ENCODE measurements around the gene LAMA5.
A peak's percentile ranks its signal among the peaks of the same experiment; 100 is the strongest.

Gene LAMA5

DNA sequence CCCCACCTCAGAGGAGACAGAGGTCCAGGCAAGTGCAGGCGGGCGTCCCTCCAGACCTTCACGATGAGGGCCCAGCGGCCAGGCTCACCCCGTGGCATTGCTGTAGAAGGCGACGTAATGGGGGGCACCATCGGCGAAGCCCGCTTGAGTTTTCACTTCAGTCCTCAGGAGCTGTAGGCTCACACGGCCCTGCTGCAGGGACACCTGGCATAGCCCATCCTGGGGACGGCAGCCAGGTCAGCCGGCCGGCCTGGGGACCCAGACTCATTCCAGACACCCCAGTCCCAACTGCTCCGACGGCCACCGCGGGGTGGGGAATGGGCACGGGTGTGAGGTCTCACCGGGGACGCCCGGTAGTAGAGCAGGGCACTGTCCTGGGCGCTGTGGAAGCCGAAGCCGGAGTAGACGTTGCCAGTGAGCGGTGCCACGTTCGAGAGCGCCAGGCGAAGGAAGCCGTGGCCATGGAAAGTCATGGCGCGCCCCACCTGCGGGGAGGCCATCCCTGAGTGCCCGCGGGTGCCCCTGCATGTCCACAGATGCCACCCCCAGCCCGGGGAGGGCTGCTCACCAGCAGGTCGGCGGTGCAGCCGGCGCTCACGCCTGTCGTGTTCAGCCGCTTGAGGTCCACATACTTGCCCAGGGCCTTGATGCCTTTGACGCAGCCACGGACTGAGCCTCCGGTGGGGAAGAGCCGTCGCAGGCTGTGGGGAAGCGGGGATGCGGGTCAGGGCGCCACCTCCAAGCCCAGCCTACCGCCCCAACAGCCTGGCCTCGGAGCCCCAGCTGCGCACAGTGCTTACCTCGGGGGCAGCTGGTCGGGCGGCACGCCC lies 55.1 kb downstream of the LAMA5 start:
- no peak for DNase-seq

DNA sequence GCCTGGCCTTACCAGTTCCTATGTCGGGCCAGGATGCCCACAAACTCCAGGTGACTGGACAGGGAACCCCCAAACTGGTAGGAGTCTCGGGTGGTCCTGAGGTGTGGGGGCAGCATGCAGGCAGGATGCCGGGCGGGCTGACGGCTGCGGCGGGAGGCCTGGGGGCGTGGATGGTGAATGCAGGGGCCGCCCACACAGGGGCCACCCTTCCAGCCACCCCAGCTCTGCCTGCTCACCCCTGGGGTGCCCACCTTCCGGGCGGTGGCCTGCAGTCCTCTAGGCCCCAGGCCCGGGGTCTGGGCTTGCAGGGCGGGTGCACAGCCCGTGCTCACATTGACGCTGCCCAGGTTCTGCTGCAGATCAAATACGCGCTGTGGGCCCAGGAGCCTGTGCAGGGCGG lies 56.0 kb downstream of the LAMA5 start:
- DNase-seq: no peak

DNA sequence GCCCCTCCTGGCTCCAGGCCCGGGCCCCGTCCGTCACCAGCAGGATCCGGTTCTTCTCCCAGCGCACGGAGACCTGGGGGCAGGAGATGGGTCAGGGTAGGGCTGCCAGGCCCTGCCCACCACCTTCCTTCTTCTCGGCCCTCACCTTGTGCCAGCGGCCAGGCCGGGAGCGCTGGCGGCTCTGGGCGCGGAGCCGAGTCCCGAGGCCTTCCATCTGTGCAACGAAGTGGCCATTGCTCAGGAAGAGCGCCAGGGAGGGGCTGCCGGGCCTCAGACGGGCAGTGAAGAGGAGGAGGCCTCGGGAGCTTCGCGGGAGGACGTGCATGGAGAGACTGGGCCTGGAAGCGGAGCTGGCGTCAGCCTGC lies 56.4 kb downstream of the LAMA5 start:
- no peak for DNase-seq

DNA sequence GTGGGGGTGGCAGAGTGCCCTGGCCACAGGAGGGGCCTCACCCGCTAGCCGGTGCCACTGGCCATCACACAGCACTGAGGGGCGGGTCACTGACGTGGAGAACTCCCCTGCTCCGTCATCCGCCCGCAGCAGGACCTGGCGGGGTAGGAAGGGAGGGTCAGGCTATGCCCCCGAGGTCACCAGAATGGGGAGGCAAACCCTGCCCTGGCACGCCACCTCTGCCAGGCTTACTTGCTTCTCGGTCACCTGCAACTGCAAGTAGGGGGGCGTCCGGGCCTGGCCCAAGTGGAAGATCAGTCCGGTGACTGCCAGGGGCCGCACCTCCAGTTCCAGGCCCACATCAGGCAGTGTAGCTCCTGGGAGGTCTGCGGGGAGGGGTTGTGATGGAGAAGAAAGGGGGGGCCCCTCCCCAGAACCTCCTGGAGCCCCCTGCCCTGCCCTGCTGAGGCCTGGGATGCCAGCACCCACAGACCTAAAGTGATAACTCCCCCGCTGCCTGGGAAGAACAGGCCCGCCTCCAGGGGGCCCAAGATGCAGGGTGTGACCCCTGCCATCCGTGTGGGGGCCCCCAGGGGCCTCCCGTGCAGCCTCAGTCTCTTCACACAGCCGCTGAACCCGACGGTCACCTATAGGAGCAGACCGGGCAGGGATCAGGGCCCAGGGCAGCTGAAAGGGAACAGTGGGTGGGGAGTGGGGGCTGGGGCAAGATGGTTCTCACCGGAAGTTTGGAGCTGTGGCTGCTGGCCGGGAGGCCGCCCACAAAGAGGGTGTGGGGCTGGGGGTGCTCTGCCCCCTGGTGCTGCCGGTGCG lies 57.0 kb downstream of the LAMA5 start:
- no peak for DNase-seq

- DNase-seq: no peak
Measured at GRCh38 chr20:62309198-62309944, 57.7 kb downstream of the LAMA5 start.

- DNase-seq: no peak
Measured at GRCh38 chr20:62308102-62308822, 58.9 kb downstream of the LAMA5 start.

- peak; percentile 20 for DNase-seq
Measured at GRCh38 chr20:62307226-62308101, 59.6 kb downstream of the LAMA5 start.

DNA sequence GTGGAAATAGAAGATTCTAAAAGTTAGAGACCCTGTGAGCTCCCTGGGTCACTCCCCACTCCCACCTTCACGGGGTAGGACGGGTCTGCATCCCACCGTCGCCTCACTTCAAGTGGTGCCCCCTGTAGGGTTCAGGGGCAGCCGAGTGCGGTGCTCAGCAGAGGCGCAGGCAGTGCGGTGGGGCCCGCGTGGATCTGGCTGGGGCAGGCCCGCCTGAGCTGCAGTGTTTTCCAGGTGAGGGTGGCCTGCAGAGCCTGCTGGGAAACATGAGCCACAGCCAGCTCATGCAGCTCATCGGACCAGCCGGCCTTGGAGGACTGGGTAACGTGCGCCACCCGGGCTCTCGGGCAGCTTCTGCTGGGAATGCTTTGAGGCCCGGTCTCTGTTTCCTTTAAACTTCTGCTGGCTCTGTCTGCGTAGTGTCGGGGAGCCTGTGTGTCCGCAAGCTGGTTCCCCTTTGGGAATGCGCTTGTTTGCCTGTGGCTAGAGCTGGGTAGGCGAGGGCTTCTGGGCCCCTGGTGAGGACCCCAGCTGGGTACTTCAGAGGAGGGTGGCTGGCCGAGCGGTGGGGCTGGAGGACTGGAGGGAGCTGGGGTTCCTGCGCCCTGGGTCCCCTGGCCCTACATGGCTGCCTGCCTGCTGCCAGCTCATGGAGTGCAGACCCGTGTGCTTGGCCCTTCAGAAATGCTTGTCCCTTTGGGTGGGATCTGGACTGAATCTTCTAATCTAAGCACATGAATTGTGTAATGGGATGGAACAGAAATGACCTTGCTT lies 60.5 kb downstream of the LAMA5 start:
- DNase-seq: peak; percentile 34

DNA sequence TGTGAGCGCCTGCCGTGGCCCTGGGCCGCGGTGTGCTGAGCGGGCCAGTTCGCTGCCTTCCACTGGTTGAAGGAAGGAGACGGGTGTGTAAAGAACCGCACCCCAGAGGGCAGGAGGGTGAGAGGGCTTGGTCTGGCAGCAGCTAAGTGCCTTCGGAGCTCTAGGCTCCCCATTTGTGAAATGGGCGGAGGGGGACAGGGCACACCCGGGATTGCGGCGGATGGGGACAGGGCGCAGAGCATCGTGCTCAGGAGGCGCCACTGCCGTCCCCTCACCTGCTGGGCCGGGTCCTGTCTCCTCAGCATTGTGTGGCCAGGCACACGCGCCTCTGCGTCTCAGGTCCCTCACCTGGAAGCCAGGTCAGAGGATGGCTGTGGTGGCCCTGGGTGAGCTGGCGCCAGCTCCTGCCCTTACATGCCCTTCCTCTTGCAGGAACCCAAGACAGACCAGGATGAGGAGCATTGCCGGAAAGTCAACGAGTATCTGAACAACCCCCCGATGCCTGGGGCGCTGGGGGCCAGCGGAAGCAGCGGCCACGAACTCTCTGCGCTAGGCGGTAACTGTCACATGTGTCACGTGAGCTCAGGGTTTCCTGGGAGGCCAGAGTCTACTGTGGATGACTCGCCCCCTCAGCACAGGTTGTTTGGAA lies 61.2 kb downstream of the LAMA5 start:
- no peak for DNase-seq

- no peak for DNase-seq
Measured at GRCh38 chr20:62305149-62305764, 61.9 kb downstream of the LAMA5 start.

GRCh38 chr20:62304331-62305148 lies 62.6 kb downstream of the LAMA5 start:
- DNase-seq: no peak

GRCh38 chr20:62303340-62304226 lies 63.5 kb downstream of the LAMA5 start:
- no peak for DNase-seq

GRCh38 chr20:62303062-62303339 lies 64.1 kb downstream of the LAMA5 start:
- no peak for DNase-seq

DNA sequence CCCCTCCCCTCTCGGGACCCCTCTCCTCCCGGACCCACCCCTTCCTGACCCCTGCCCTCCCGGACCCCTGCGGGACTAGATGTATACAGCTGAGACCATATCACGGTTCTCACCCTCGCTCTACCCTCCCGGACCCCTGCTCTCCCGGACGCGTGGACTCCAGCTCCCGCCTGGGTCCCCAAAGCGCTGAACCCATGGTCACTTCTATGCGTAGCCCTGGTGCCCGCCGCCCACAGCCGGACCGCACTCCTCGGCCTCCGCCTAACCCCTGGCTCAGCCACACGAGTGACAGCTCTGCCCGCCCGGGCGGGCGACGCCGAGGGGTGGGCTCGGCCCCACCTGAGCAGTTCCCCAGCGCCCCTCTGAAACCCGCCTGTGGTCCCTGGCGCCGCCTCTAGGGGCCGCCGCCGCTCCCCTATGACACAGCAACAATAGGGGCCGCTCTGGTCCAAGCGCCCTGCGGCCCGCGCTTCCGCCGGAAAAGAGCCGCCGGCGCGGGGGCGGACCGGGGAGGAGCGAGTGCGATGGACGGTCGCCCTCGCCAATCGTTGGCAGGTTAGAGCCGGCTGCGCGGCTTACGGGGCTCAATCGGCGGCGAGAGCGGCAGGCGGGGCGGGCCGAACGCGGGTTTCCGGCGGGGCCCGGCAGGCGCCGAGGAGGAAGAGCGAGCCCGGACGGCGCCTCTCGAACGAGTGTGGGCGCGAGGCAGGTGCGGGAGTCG lies 64.6 kb downstream of the LAMA5 start, which contains the start of gene ADRM1:
ADRM1 (plus strand) TSS at position 657 of the 721 bp plus-strand sequence. CDS start 572 bp downstream, outside the sequence.
- peak; percentile 95 for DNase-seq

DNA sequence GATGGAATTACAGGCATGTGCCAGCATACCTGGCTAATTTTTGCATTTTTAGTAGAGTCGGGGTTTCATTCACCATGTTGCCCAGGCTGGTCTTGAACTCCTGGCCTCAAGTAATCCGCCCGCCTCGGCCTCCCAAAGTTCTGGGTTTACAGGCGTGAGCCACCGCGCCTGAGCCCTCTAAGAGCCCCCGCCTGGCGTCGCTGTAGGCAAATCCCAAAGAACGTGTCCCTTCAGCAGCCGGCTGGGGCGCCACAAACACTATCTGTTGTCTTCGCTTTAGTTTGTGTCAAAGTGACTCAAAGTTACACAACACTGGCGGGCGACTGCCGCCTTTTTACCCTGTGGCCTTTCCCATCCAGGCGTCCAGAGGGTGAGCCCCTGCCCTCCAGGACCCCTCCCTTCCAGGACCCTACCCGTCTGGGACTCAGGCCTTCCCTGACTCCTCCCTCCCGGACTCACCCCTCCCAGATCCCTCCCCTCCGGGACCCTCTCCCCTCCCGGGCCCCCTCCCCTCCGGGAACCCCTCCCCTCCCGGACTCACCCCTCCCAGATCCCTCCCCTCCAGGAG lies 65.3 kb downstream of the LAMA5 start:
- peak; percentile 77 for DNase-seq

GRCh38 chr20:62301111-62301668 lies 65.9 kb downstream of the LAMA5 start:
- DNase-seq: no peak

GRCh38 chr20:62300319-62300718 lies 66.8 kb downstream of the LAMA5 start:
- DNase-seq: no peak

Measured in NCI-H226 (cell line).